K562 (cell line): ENCODE measurements around the gene GZMM. TPM values are rescaled to one million over a fixed set of nuclear protein-coding genes. Genes with fewer than 3 reads are reported as not detected.
A peak's percentile ranks its signal among the peaks of the same experiment; 100 is the strongest.

Experiments used
- ATAC-seq: fragments of 200-7000 bp; cut with Tn5 transposase; 3 replicates; pipeline ENCODE4 v1.9.1; 2020; ENCODE audit warnings: moderate library complexity
- BruUV-seq: library from RNA; stranded (reverse); fragments of 400-500 nt; replicated peaks from 2 replicates; lab custom pipeline; 2021; lab: Mats Ljungman, UMichigan
- CTCF ChIA-PET: fragments of 300-600 bp; formaldehyde crosslinking; extraction: SDS; loops from one replicate; lab custom pipeline; 2021; ENCODE audit warnings: low intra/inter-chr PET ratio; lab: Yijun Ruan, JAX
- POLR2A ChIA-PET: fragments of 300-600, 350-650 bp; sonication (Branson Sonifier 250); formaldehyde crosslinking; extraction: SDS; loops from one replicate; lab custom pipeline; 2021; ENCODE audit warnings: antibody characterized with exemption, inconsistent platforms; lab: Yijun Ruan, JAX
- DNase-seq, 4 experiments: peaks; one replicate each; pipeline versions ENCODE4 v3.0.0 to v3.0.0-alpha.2; 2011 to 2018; ENCODE audit warnings: low spot score in 3 of 4, mixed read lengths in 3 of 4; ENCODE audit errors: extremely low read depth in 1 of 4
- FAIRE-seq: peaks from 2 replicates; lab custom pipeline; 2011; peaks lifted over from hg19 to GRCh38; lab: Jason Lieb, UNC
- H2AFZ ChIP-seq: 2 replicates; pipeline ENCODE4 v1.6.0; 2011; ENCODE audit warnings: low read depth, low read length, control low read depth, inconsistent platforms
- H3K27ac ChIP-seq: fragments of 200-600 bp; 3 replicates; pipeline ENCODE4 v1.8.0; 2011; ENCODE audit warnings: low read depth, mild to moderate bottlenecking, control low read depth, inconsistent platforms, low read length, moderate library complexity, mixed read lengths; ENCODE audit errors: extremely low read depth
- H3K27me3 ChIP-seq, 2 experiments: fragments of 300-600 bp in 1 of 2; 2 replicates in 1 of 2; 3 replicates in 1 of 2; pipeline versions ENCODE4 v1.6.0 to v1.8.0; 2011; ENCODE audit warnings: inconsistent platforms in 2 of 2, low read length in 2 of 2, mild to moderate bottlenecking in 1 of 2, mixed read lengths in 1 of 2, moderate library complexity in 1 of 2; ENCODE audit not compliant: control insufficient read depth in 2 of 2, insufficient read depth in 2 of 2
- H3K36me3 ChIP-seq: fragments of 300-600 bp; 3 replicates; pipeline ENCODE4 v1.8.0; 2011; ENCODE audit warnings: mild to moderate bottlenecking, low read length, inconsistent platforms; ENCODE audit not compliant: control insufficient read depth, insufficient read depth
- H3K4me1 ChIP-seq, 2 experiments: fragments of 200-600 bp in 1 of 2; replicated peaks in 1 of 2; 2 replicates in 1 of 2; 3 replicates in 1 of 2; pipeline versions ENCODE4 v1.5.1 to v1.8.0; 2011; ENCODE audit warnings: inconsistent platforms in 2 of 2, low read length in 2 of 2, mild to moderate bottlenecking in 1 of 2, mixed read lengths in 1 of 2, moderate library complexity in 1 of 2; ENCODE audit not compliant: control insufficient read depth in 2 of 2, insufficient read depth in 2 of 2
- H3K4me2 ChIP-seq: 2 replicates; pipeline ENCODE4 v1.6.1; 2011; ENCODE audit warnings: low read length, control low read depth, inconsistent platforms, mixed read lengths; ENCODE audit not compliant: insufficient read depth
- H3K4me3 ChIP-seq: fragments of 200-600 bp; sonication (generic), shearing (Covaris generic); 2 replicates; pipeline ENCODE4 v1.5.1; 2016; ENCODE audit warnings: control low read depth, inconsistent platforms
- H3K79me2 ChIP-seq: fragments of 200-600 bp; 3 replicates; pipeline ENCODE4 v1.8.0; 2011; ENCODE audit warnings: low read length, inconsistent platforms; ENCODE audit not compliant: control insufficient read depth, insufficient read depth
- H3K9ac ChIP-seq, 2 experiments: 2 replicates each; pipeline versions ENCODE4 v1.6.0 to v1.6.1; 2011; ENCODE audit warnings: low read depth in 2 of 2, low read length in 2 of 2, control low read depth in 1 of 2, inconsistent platforms in 1 of 2, mild to moderate bottlenecking in 1 of 2, mixed read lengths in 1 of 2; ENCODE audit not compliant: insufficient read depth in 1 of 2
- H3K9me1 ChIP-seq: one replicate; pipeline ENCODE4 v1.6.0; 2011; ENCODE audit warnings: inconsistent platforms, mild to moderate bottlenecking, low read length, moderate library complexity; ENCODE audit not compliant: control insufficient read depth, insufficient read depth
- H3K9me3 ChIP-seq: replicated peaks from 2 replicates; pipeline ENCODE4 v1.5.1; 2011; ENCODE audit warnings: low read depth, low read length, inconsistent platforms; ENCODE audit not compliant: control insufficient read depth, insufficient read depth
- H4K20me1 ChIP-seq: replicated peaks from 2 replicates; pipeline ENCODE4 v1.6.1; 2011; ENCODE audit warnings: low read length, inconsistent platforms, mixed read lengths; ENCODE audit not compliant: control insufficient read depth, insufficient read depth
- ARID1B ChIP-seq: fragments of 450-650 bp; IDR thresholded peaks from 2 replicates; pipeline ENCODE4 v1.6.1; 2016; ENCODE audit warnings: antibody characterized with exemption, mild to moderate bottlenecking, inconsistent platforms
- BCL6 ChIP-seq: fragments of 250-450 bp; sonication (Bioruptor Pico); IDR thresholded peaks from 2 replicates; pipeline ENCODE4 v1.4.0; 2020
- BCOR ChIP-seq: fragments of 450-650 bp; IDR thresholded peaks from 2 replicates; pipeline ENCODE4 v1.6.1; 2016
- BRF1 ChIP-seq: IDR thresholded peaks from 3 replicates; pipeline ENCODE4 v1.6.1; 2011; ENCODE audit warnings: borderline replicate concordance, mild to moderate bottlenecking; ENCODE audit not compliant: insufficient read length; ENCODE audit errors: extremely low read depth
- CEBPG ChIP-seq, 3 experiments: fragments of 200-800 bp in 1 of 3; sonication (Bioruptor generic) in 1 of 3; sonication (generic) in 1 of 3; formaldehyde crosslinking in 1 of 3; IDR thresholded peaks in 2 of 3; conservative IDR thresholded peaks in 1 of 3; 2 replicates each; pipeline versions ENCODE4 v1.6.1 to v1.8.0; 2016 to 2022; ENCODE audit warnings: missing compliant biosample characterization in 2 of 3, missing genetic modification characterization in 2 of 3, mild to moderate bottlenecking in 1 of 3, missing genetic modification reagents in 1 of 3
- FOXM1 ChIP-seq, 2 experiments: fragments of 450-650 bp in 1 of 2; sonication (generic) in 1 of 2; formaldehyde crosslinking in 1 of 2; IDR thresholded peaks; 2 replicates each; pipeline versions ENCODE4 v1.6.1 to v1.9.0; 2017 to 2022; ENCODE audit warnings: low read depth in 2 of 2, mild to moderate bottlenecking in 2 of 2, missing genetic modification reagents in 1 of 2, moderate library complexity in 1 of 2
- KLF16 ChIP-seq: IDR thresholded peaks from 2 replicates; pipeline ENCODE4 v1.6.1; 2016; ENCODE audit warnings: antibody characterized with exemption
- PHB2 ChIP-seq: fragments of 450-650 bp; IDR thresholded peaks from 2 replicates; pipeline ENCODE4 v1.6.1; 2017; ENCODE audit warnings: low read depth
- POLR2AphosphoS2 ChIP-seq: IDR thresholded peaks from 2 replicates; pipeline ENCODE4 v1.6.1; 2012; ENCODE audit warnings: low read length, improper control_type of control experiment
- POLR2B ChIP-seq: fragments of 450-650 bp; IDR thresholded peaks from 2 replicates; pipeline ENCODE4 v1.6.1; 2018; ENCODE audit warnings: low read depth; ENCODE audit not compliant: partially characterized antibody
- RBBP5 ChIP-seq: fragments of 200-600 bp; sonication (generic); IDR thresholded peaks from 2 replicates; pipeline ENCODE4 v1.6.1; 2012; ENCODE audit warnings: borderline replicate concordance, mild to moderate bottlenecking, low read length, control low read depth, inconsistent platforms; ENCODE audit not compliant: insufficient read depth, poor library complexity, severe bottlenecking
- SPI1 ChIP-seq: IDR thresholded peaks from 2 replicates; pipeline ENCODE4 v1.6.1; 2011; ENCODE audit warnings: low read depth, low read length, control low read depth, borderline replicate concordance
- TRIM28 ChIP-seq: fragments of 450-650 bp; IDR thresholded peaks from 2 replicates; pipeline ENCODE4 v1.6.1; 2017
- ZNF133 ChIP-seq: fragments of 250-450 bp; sonication (Bioruptor Pico); IDR thresholded peaks from 2 replicates; pipeline ENCODE4 v1.4.0; 2020; ENCODE audit warnings: mild to moderate bottlenecking
- ZNF507 ChIP-seq: conservative IDR thresholded peaks from 2 replicates; pipeline ENCODE4 v1.6.1; 2017; ENCODE audit warnings: missing genetic modification characterization, missing compliant biosample characterization
- ZNF75A ChIP-seq: fragments of 450-650 bp; formaldehyde crosslinking; IDR thresholded peaks from 2 replicates; pipeline ENCODE4 v1.4.0; 2020; ENCODE audit warnings: mild to moderate bottlenecking
- WGBS: fragments of 100-300 bp; shearing (Covaris generic); methylation state at CpG from one replicate; pipeline ENCODE4 v1.1.6; 2016; ENCODE audit warnings: low coverage, mixed read lengths; ENCODE audit not compliant: insufficient coverage; ENCODE audit errors: missing lambda C conversion rate; 5-methylcytosine and 5-hydroxymethylcytosine counted together
- in situ Hi-C: fragments of 300-500 bp; cut with MboI; formaldehyde crosslinking; loops from 4 replicates; pipeline ENCODE4 v1.15.0; 2018; ENCODE audit warnings: inconsistent platforms, mixed read lengths
- intact Hi-C: fragments of 100-400 bp; cut with micrococcal nuclease; formaldehyde crosslinking; loops from 2 replicates; pipeline ENCODE4 v1.14.2; 2022
- polyA plus RNA-seq, 8 experiments: library from polyadenylated mRNA; depleted of rRNA in 4 of 8; stranded (reverse) in 5 of 8; unstranded in 3 of 8; fragments of >200 nt; fragmentation: Nextera tagmentation in 2 of 8; fragmentation: Illumina TruSeq in 1 of 8; extraction: Ambion mirVana in 2 of 8; extraction: Trizol in 1 of 8; gene quantifications; 2 replicates each; pipeline versions ENCODE4 v1.2.1 to v1.2.3, GENCODE V29; 2011 to 2014; ENCODE audit warnings: inconsistent platforms in 1 of 8, missing spikeins in 1 of 8
- total RNA-seq, 7 experiments: library from RNA; depleted of rRNA in 6 of 7; stranded (reverse); fragments of >200 nt in 6 of 7; fragmentation: Illumina TruSeq in 2 of 7; extraction: Trizol in 2 of 7; gene quantifications; 2 replicates each; pipeline versions ENCODE4 v1.2.1 to v1.2.3, GENCODE V29; 2011 to 2021; ENCODE audit warnings: low replicate concordance in 1 of 7
- TF ChIP-seq, protein P1 (sequence below): sonication (generic); formaldehyde crosslinking; IDR thresholded peaks from 2 replicates; pipeline ENCODE4 v1.8.1; 2023; ENCODE audit warnings: mild to moderate bottlenecking, missing genetic modification reagents

Gene GZMM
- total and polyA plus RNA-seq, 9 of the 15 experiments (the other 6 are each of a cell fraction or from before 2014, with no cell fraction given), result 0.08 to 2.6 (median 0.70) TPM; not detected in 2

DNA sequence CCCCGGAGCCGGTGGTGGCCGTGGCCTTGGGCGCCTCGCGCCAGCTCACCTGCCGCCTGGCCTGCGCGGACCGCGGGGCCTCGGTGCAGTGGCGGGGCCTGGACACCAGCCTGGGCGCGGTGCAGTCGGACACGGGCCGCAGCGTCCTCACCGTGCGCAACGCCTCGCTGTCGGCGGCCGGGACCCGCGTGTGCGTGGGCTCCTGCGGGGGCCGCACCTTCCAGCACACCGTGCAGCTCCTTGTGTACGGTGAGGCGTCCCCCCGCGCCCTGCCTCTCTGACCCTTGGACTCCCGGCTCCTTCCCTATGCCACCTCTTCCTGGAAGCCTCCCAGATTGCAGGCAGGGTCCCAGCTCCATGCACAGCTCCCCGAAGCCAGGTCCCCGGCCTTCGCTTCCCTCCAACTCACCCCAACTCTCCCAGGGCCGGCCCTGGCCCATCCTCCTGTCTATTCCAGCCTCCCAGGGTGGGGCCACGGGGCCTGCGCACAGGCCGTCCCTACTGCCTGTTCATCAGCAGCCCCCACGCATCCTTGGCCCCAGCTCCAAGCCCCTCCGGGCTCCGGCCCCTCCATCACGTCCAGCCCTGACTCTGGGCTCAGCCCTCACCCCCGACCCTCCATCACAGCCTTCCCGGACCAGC, 45.9 kb upstream of the GZMM start:
- FAIRE-seq, result no peak
- Histone ChIP-seq H3K9me1 (no peaks in the 10 kb centered on the region), H3K4me2 (no peak overlapping the region), H3K9ac (no peak overlapping the region), H3K9me3 (no peaks in the 10 kb centered on the region), H4K20me1 (no peaks in the 10 kb centered on the region), H3K79me2 (no peaks in the 10 kb centered on the region), H3K27me3 (no peaks in the 10 kb centered on the region), H3K4me1 (peaks cover 0 to 50% of the 10 kb centered on the region in 2 experiments; a peak in 3 of 5 replicates), H3K4me3 (no peak overlapping the region), H3K36me3 (no peaks in the 10 kb centered on the region), H3K27ac (no peak overlapping the region), H2AFZ (no peak overlapping the region)
- ATAC-seq, result peak; percentile 39; the same call in 2 of the 3 replicates
- ChIA-PET POLR2A (interaction anchor here (0.9 kb wide), 1 partner anchor 10 kb away, joined by 4 read pairs; no protein-coding TSS in a partner anchor), CTCF (no interaction called here)
- BruUV-seq, result no TSS peak
- intact Hi-C loops (no loop called here), in situ Hi-C loops (no loop called here)
- WGBS, result 26% methylated on average over 13 of the region's 50 CpGs
- DNase-seq, result no peak
- TF ChIP-seq ZNF507 (tag) (no peak), FOXM1 (IDR thresholded peaks at IDR 0.05; ENCODE audit: low read depth) (no peak), FOXM1 (CRISPR knock-in tag; IDR thresholded peaks at IDR 0.05; ENCODE audit: low read depth) (no peak), BCOR (peak; percentile 73; the same call in 1 of the 2 replicates), SPI1 (no peak), TRIM28 (no peak), KLF16 (no peak), PHB2 (no peak), CEBPG (CRISPR knock-in tag; IDR thresholded peaks at IDR 0.05) (no peak), CEBPG (tag; conservative IDR thresholded peaks at IDR 0.05 in 1 of 2, IDR thresholded peaks at IDR 0.05 in 1 of 2) (no peak), RBBP5 (no peak), ARID1B (no peak), ZNF75A (CRISPR knock-in tag) (no peak), ZNF133 (CRISPR knock-in tag) (no peak), BCL6 (CRISPR knock-in tag) (no peak), POLR2B (no peak), BRF1 (no peak), POLR2AphosphoS2 (no peak)
- TF ChIP-seq, protein P1, sequence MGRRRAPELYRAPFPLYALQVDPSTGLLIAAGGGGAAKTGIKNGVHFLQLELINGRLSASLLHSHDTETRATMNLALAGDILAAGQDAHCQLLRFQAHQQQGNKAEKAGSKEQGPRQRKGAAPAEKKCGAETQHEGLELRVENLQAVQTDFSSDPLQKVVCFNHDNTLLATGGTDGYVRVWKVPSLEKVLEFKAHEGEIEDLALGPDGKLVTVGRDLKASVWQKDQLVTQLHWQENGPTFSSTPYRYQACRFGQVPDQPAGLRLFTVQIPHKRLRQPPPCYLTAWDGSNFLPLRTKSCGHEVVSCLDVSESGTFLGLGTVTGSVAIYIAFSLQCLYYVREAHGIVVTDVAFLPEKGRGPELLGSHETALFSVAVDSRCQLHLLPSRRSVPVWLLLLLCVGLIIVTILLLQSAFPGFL, result no peak
